MM.1S (cell line): ENCODE data around the gene ADAMTS2.

Source experiments
- CTCF ChIP-seq: fragments of 300-600 bp; sonication (generic); IDR thresholded peaks from 2 replicates; pipeline ENCODE4 v1.5.1; 2016; ENCODE audit warnings: antibody characterized with exemption, low read length, mixed read lengths
- EZH2 ChIP-seq: fragments of 300-600 bp; sonication (generic); optimal IDR thresholded peaks from 2 replicates; pipeline ENCODE3; 2017; ENCODE audit warnings: low read depth, mild to moderate bottlenecking, antibody characterized with exemption, low read length, mixed read lengths

- TF ChIP-seq EZH2 (no peak), CTCF (no peak)
Observed at GRCh38 chr5:179217356-179217755, 127.9 kb downstream of the ADAMTS2 start.
